A549 (cell line): ENCODE measurements around the gene LTF. TPM values are rescaled to one million over a fixed set of nuclear protein-coding genes. Genes with fewer than 3 reads are reported as not detected.

Experiments
- ATAC-seq, 2 experiments: fragments of 200-7000 bp in 1 of 2; fragments of >200 bp in 1 of 2; cut with Nextera tagmentation in 1 of 2; cut with Tn5 transposase in 1 of 2; 3 replicates each; pipeline versions ENCODE4 v1.8.0 to v1.9.1; 2018 to 2020; ENCODE audit warnings: mild to moderate bottlenecking in 1 of 2, moderate library complexity in 1 of 2
- CTCF ChIA-PET: fragments of 300-600 bp; sonication (Branson Sonifier 250); formaldehyde crosslinking; extraction: SDS; loops from one replicate; lab custom pipeline; 2021; ENCODE audit warnings: antibody characterized with exemption, inconsistent platforms; lab: Yijun Ruan, JAX
- POLR2A ChIA-PET: fragments of 350-600 bp; formaldehyde crosslinking; extraction: SDS; loops from one replicate; lab custom pipeline; 2021; ENCODE audit warnings: antibody characterized with exemption, inconsistent platforms; lab: Yijun Ruan, JAX
- DNase-seq, 2 experiments: peaks; one replicate each; pipeline versions ENCODE4 v3.0.0 to v3.0.0-alpha.2; 2011 to 2016; ENCODE audit warnings: low read depth in 1 of 2, low spot score in 1 of 2
- FAIRE-seq: peaks from 2 replicates; lab custom pipeline; 2011; peaks lifted over from hg19 to GRCh38; lab: Jason Lieb, UNC
- H3K27ac ChIP-seq, 2 experiments: fragments of >200 bp; sonication (Bioruptor Twin); formaldehyde crosslinking; 3 replicates each; pipeline ENCODE4 v1.5.1; 2016 to 2017
- H3K4me1 ChIP-seq: fragments of >200 bp; sonication (Bioruptor Twin); formaldehyde crosslinking; 3 replicates; pipeline ENCODE4 v1.6.1; 2016
- H3K4me2 ChIP-seq: fragments of >200 bp; sonication (Bioruptor Twin); formaldehyde crosslinking; 3 replicates; pipeline ENCODE4 v1.6.1; 2016
- H3K4me3 ChIP-seq: fragments of >200 bp; sonication (Bioruptor Twin); formaldehyde crosslinking; 3 replicates; pipeline ENCODE4 v1.5.1; 2016
- H3K9me3 ChIP-seq: fragments of >200 bp; sonication (Bioruptor Twin); formaldehyde crosslinking; 3 replicates; pipeline ENCODE4 v1.6.1; 2016
- CBX2 ChIP-seq: fragments of 200-600 bp; sonication (generic); IDR thresholded peaks from 2 replicates; pipeline ENCODE4 v1.6.1; 2016; ENCODE audit warnings: low read depth, mild to moderate bottlenecking, borderline replicate concordance
- CBX8 ChIP-seq: fragments of 200-600 bp; sonication (generic); IDR thresholded peaks from 2 replicates; pipeline ENCODE4 v1.6.1; 2016
- CHD2 ChIP-seq: fragments of 150-350 bp; IDR thresholded peaks from 2 replicates; pipeline ENCODE4 v1.6.1; 2014; ENCODE audit warnings: low read length; ENCODE audit not compliant: partially characterized antibody
- CHD4 ChIP-seq: fragments of 200-600 bp; sonication (generic); IDR thresholded peaks from 2 replicates; pipeline ENCODE4 v1.6.1; 2016; ENCODE audit warnings: antibody characterized with exemption, mild to moderate bottlenecking, borderline replicate concordance
- EHMT2 ChIP-seq: fragments of 200-600 bp; sonication (generic); IDR thresholded peaks from 2 replicates; pipeline ENCODE4 v1.6.1; 2016; ENCODE audit warnings: antibody characterized with exemption, low read depth, mild to moderate bottlenecking, moderate library complexity
- FOSB ChIP-seq: fragments of 250-450 bp; sonication (Bioruptor Pico); IDR thresholded peaks from 2 replicates; pipeline ENCODE4 v1.5.0; 2020; ENCODE audit warnings: mild to moderate bottlenecking, moderate library complexity
- FOSL2 ChIP-seq, 2 experiments: fragments of 450-650 bp in 1 of 2; fragments of >200 bp in 1 of 2; sonication (Bioruptor Twin) in 1 of 2; formaldehyde crosslinking; IDR thresholded peaks; 2 replicates each; pipeline versions ENCODE4 v1.5.0 to v1.6.1; 2016 to 2020; ENCODE audit warnings: mild to moderate bottlenecking in 1 of 2, moderate library complexity in 1 of 2
- FOXS1 ChIP-seq: fragments of 250-450 bp; sonication (Bioruptor Pico); IDR thresholded peaks from 2 replicates; pipeline ENCODE4 v1.5.0; 2020; ENCODE audit warnings: mild to moderate bottlenecking, moderate library complexity
- GATA3 ChIP-seq: IDR thresholded peaks from 2 replicates; pipeline ENCODE4 v1.6.1; 2012; ENCODE audit warnings: borderline replicate concordance
- HDAC2 ChIP-seq: fragments of 200-600 bp; sonication (generic); IDR thresholded peaks from 2 replicates; pipeline ENCODE4 v1.6.1; 2016
- HOXB13 ChIP-seq: fragments of 250-450 bp; sonication (Bioruptor Pico); IDR thresholded peaks from 2 replicates; pipeline ENCODE4 v1.5.0; 2020; ENCODE audit warnings: low read depth, mild to moderate bottlenecking, moderate library complexity
- JUN ChIP-seq, 2 experiments: fragments of >200 bp; sonication (Bioruptor Twin); formaldehyde crosslinking; IDR thresholded peaks; 2 replicates in 1 of 2; 3 replicates in 1 of 2; pipeline ENCODE4 v1.6.1; 2016 to 2017
- KDM1A ChIP-seq: fragments of 200-600 bp; sonication (generic); IDR thresholded peaks from 2 replicates; pipeline ENCODE4 v1.6.1; 2016; ENCODE audit warnings: low read depth, mild to moderate bottlenecking
- MAFK ChIP-seq: fragments of 450-650 bp; IDR thresholded peaks from 2 replicates; pipeline ENCODE4 v1.6.1; 2014; ENCODE audit not compliant: partially characterized antibody
- MAZ ChIP-seq: fragments of 150-350 bp; IDR thresholded peaks from 2 replicates; pipeline ENCODE4 v1.6.1; 2014; ENCODE audit warnings: antibody characterized with exemption, low read depth, low read length, borderline replicate concordance
- MYC ChIP-seq: IDR thresholded peaks from 2 replicates; pipeline ENCODE4 v1.6.1; 2012; ENCODE audit warnings: mild to moderate bottlenecking, inconsistent platforms, low read length, improper control_type of control experiment, borderline replicate concordance
- NFE2L2 ChIP-seq: fragments of 150-350 bp; conservative IDR thresholded peaks from 2 replicates; pipeline ENCODE4 v1.6.1; 2014; ENCODE audit warnings: low read length
- NR3C1 ChIP-seq: fragments of >200 bp; sonication (Bioruptor Twin); formaldehyde crosslinking; IDR thresholded peaks from 3 replicates; pipeline ENCODE4 v1.6.1; 2017
- PHF8 ChIP-seq: fragments of 200-600 bp; sonication (generic); IDR thresholded peaks from 2 replicates; pipeline ENCODE4 v1.6.1; 2016; ENCODE audit warnings: low read depth, mild to moderate bottlenecking, antibody characterized with exemption, moderate library complexity, borderline replicate concordance
- POLR2A ChIP-seq: IDR thresholded peaks from 2 replicates; pipeline ENCODE4 v1.6.1; 2012; ENCODE audit warnings: mild to moderate bottlenecking, low read length
- RAD21 ChIP-seq, 2 experiments: fragments of >200 bp in 1 of 2; sonication (Bioruptor Twin) in 1 of 2; formaldehyde crosslinking in 1 of 2; IDR thresholded peaks in 1 of 2; conservative IDR thresholded peaks in 1 of 2; 2 replicates in 1 of 2; 3 replicates in 1 of 2; pipeline ENCODE4 v1.6.1; 2012 to 2018; ENCODE audit warnings: inconsistent platforms in 1 of 2
- RARB ChIP-seq: fragments of 250-450 bp; sonication (Bioruptor Pico); IDR thresholded peaks from 2 replicates; pipeline ENCODE4 v1.8.0; 2021; ENCODE audit warnings: mild to moderate bottlenecking, moderate library complexity
- RCOR1 ChIP-seq: fragments of 150-350 bp; IDR thresholded peaks from 2 replicates; pipeline ENCODE4 v1.6.1; 2014; ENCODE audit warnings: antibody characterized with exemption, low read length, low read depth
- RFX5 ChIP-seq: fragments of 450-650 bp; IDR thresholded peaks from 2 replicates; pipeline ENCODE4 v1.7.1; 2014; ENCODE audit warnings: antibody characterized with exemption, mild to moderate bottlenecking, moderate library complexity
- SMC3 ChIP-seq: fragments of >200 bp; sonication (Bioruptor Twin); formaldehyde crosslinking; IDR thresholded peaks from 3 replicates; pipeline ENCODE4 v1.6.1; 2018; ENCODE audit warnings: inconsistent platforms
- SREBF2 ChIP-seq: fragments of 450-650 bp; IDR thresholded peaks from 2 replicates; pipeline ENCODE4 v1.6.1; 2014; ENCODE audit warnings: mild to moderate bottlenecking, moderate library complexity
- TFCP2L1 ChIP-seq: fragments of 250-450 bp; sonication (Bioruptor Pico); IDR thresholded peaks from 2 replicates; pipeline ENCODE4 v1.5.0; 2021; ENCODE audit warnings: mild to moderate bottlenecking
- ZSCAN20 ChIP-seq: fragments of 250-450 bp; sonication (Bioruptor Pico); IDR thresholded peaks from 2 replicates; pipeline ENCODE4 v1.8.0; 2022; ENCODE audit warnings: mild to moderate bottlenecking, moderate library complexity
- WGBS: methylation state at CpG from one replicate; pipeline ENCODE4 v1.1.6; 2017; ENCODE audit errors: missing lambda C conversion rate; 5-methylcytosine and 5-hydroxymethylcytosine counted together
- polyA plus RNA-seq, 4 experiments: library from polyadenylated mRNA; depleted of rRNA in 3 of 4; stranded (reverse); fragments of >200 nt; fragmentation: RNase III in 1 of 4; extraction: RNeasy Plus Mini Kit Qiagen cat#74134 plus additional on column Dnase treatment in 1 of 4; gene quantifications; 2 replicates in 3 of 4; 3 replicates in 1 of 4; pipeline ENCODE4 v1.2.3, GENCODE V29; 2011 to 2017
- TF ChIP-seq, protein P1 (sequence below): IDR thresholded peaks from 2 replicates; pipeline ENCODE4 v1.6.1; 2012
- TF ChIP-seq, protein P2 (sequence below): fragments of >200 bp; sonication (Bioruptor Twin); formaldehyde crosslinking; IDR thresholded peaks from 3 replicates; pipeline ENCODE4 v1.5.1; 2016
- TF ChIP-seq, protein P3 (sequence below): fragments of 250-450 bp; sonication (Bioruptor Pico); IDR thresholded peaks from 2 replicates; pipeline ENCODE4 v1.5.0; 2021; ENCODE audit warnings: mild to moderate bottlenecking, moderate library complexity, borderline replicate concordance

Gene LTF
- polyA plus RNA-seq, 2 of the 4 experiments (the other 2 are of a cell fraction): not detected

DNA sequence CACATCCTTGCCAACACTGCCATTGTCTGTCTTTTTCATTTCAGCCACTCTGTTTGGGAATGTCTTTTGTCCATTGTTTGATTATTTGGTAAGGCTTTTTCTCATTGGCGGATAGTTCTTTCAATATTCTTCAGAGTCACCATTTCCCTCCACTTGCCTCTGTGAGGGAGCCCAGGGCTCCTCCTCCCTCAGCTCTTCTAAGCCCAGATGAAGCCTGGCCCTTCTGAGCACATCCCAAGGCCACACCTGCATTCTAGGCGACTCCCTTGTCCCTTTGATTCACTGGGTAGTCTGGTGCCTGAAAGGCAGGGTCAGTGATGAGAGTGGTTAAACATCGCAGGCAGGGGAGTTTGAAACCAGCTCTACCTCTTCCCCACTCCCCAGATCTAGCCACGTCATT lies 12.4 kb upstream of the LTF start:
- Histone ChIP-seq H3K27ac (no peak overlapping the region), H3K4me2 (no peak overlapping the region), H3K9me3 (0 out of 3 replicates have a peak, but pooled peaks cover 3% of the 10 kb centered on the region), H3K4me1 (no peaks in the 10 kb centered on the region), H3K4me3 (no peak overlapping the region)
- WGBS: 24% methylated on average over 4 of the region's 4 CpGs
- FAIRE-seq (no peak), ATAC-seq (no peak), DNase-seq (no peak)
- TF ChIP-seq CHD4 (no peak), CBX8 (no peak), CHD2 (no peak), HOXB13 (no peak), MAZ (no peak), RFX5 (no peak), FOSB (CRISPR knock-in tag) (no peak), NR3C1 (no peak), MAFK (no peak), SMC3 (no peak), SREBF2 (no peak), ZSCAN20 (CRISPR knock-in tag) (no peak), GATA3 (no peak), RCOR1 (no peak)
- TF ChIP-seq, protein P1, sequence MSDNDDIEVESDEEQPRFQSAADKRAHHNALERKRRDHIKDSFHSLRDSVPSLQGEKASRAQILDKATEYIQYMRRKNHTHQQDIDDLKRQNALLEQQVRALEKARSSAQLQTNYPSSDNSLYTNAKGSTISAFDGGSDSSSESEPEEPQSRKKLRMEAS: no peak
- ChIA-PET CTCF (interaction anchor here (0.7 to 2.0 kb wide), 2 partner anchors 11 to 12 kb away, joined by 3 to 6 read pairs; no protein-coding TSS in a partner anchor), POLR2A (no interaction called here)

DNA sequence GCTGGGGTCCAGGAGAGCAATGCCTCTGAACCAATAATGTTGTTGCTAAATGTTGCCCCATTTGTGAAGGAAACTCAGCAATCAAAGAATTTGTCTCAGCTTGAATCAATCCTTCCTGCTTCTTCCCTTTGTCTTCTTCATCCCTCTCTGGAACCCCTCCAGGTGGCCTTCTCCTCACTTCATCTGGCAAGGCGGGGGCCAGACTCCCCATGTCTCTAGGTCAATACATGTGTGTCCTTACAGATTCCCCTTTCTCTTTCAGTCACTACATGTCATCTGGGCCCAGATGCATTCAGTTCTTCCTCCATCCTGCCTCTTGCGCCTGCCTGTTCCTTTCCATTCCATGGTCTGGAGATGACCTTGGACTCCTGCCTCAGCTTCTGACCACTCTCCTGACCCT lies 8.0 kb upstream of the LTF start:
- ATAC-seq (no peak), FAIRE-seq (no peak), DNase-seq (no peak)
- CTCF ChIA-PET: interaction anchor here (0.6 to 2.0 kb wide), 3 partner anchors 16 to 85 kb away, joined by 5 to 9 read pairs (median 6); no protein-coding TSS in a partner anchor
- 6% methylated on average over 2 of the region's 2 CpGs for WGBS
- Histone ChIP-seq H3K9me3 (0 out of 3 replicates have a peak, but pooled peaks cover 3% of the 10 kb centered on the region), H3K27ac (no peak overlapping the region), H3K4me2 (no peak overlapping the region), H3K4me1 (no peaks in the 10 kb centered on the region), H3K4me3 (no peak overlapping the region)
- TF ChIP-seq TFCP2L1 (CRISPR knock-in tag): no peak
- TF ChIP-seq NFE2L2: no peak
- no peak for TF ChIP-seq FOSL2 (IDR thresholded peaks at IDR 0.05)
- no peak for TF ChIP-seq FOSL2 (CRISPR knock-in tag; IDR thresholded peaks at IDR 0.05)
- no peak for TF ChIP-seq POLR2A
- TF ChIP-seq CHD4: no peak
- TF ChIP-seq CBX2: no peak
- TF ChIP-seq HOXB13: no peak
- no peak for TF ChIP-seq PHF8
- no peak for TF ChIP-seq JUN (IDR thresholded peaks at IDR 0.05)
- TF ChIP-seq RAD21 (conservative IDR thresholded peaks at IDR 0.05 in 1 of 2, IDR thresholded peaks at IDR 0.05 in 1 of 2): no peak
- POLR2A ChIA-PET: no interaction called here

DNA sequence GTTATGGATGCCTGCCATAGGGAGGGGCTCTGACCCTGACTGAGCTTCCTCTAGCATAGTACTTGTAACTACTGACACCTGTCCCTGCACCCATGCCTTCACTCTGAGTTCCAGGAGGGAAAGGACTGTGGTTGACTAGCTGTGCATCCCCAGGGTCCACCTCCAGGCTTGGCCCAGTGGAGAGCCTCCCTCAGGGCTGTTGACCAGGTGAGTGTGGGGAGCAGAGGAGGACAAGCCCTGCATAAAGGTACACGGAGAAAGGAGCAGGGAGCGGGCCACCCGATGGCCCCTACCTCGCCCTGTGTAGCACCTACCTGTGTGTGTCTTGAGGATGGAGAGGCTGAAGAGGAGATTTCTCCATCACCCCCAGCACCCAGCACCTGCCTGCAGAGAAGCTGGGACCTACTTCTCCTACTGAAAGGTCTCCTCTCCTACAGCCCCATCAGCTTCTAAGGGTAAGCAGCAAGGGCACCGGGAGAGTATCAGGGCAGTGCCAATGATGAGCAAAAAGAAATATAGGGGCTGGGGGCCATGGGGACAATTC lies 6.7 kb upstream of the LTF start:
- Histone ChIP-seq H3K9me3 (0 out of 3 replicates have a peak, but pooled peaks cover 3% of the 10 kb centered on the region), H3K4me1 (no peaks in the 10 kb centered on the region)
- no peak for ATAC-seq
- POLR2A ChIA-PET: no interaction called here
- TF ChIP-seq ZSCAN20 (CRISPR knock-in tag) (no peak), RAD21 (conservative IDR thresholded peaks at IDR 0.05 in 1 of 2, IDR thresholded peaks at IDR 0.05 in 1 of 2) (no peak), GATA3 (no peak), KDM1A (no peak), MYC (no peak), POLR2A (no peak), HDAC2 (no peak), RFX5 (no peak), RCOR1 (no peak), FOXS1 (CRISPR knock-in tag) (no peak), RARB (CRISPR knock-in tag) (no peak), EHMT2 (no peak), CBX8 (no peak)
- TF ChIP-seq, protein P2, sequence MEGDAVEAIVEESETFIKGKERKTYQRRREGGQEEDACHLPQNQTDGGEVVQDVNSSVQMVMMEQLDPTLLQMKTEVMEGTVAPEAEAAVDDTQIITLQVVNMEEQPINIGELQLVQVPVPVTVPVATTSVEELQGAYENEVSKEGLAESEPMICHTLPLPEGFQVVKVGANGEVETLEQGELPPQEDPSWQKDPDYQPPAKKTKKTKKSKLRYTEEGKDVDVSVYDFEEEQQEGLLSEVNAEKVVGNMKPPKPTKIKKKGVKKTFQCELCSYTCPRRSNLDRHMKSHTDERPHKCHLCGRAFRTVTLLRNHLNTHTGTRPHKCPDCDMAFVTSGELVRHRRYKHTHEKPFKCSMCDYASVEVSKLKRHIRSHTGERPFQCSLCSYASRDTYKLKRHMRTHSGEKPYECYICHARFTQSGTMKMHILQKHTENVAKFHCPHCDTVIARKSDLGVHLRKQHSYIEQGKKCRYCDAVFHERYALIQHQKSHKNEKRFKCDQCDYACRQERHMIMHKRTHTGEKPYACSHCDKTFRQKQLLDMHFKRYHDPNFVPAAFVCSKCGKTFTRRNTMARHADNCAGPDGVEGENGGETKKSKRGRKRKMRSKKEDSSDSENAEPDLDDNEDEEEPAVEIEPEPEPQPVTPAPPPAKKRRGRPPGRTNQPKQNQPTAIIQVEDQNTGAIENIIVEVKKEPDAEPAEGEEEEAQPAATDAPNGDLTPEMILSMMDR: no peak
- TF ChIP-seq, protein P3, sequence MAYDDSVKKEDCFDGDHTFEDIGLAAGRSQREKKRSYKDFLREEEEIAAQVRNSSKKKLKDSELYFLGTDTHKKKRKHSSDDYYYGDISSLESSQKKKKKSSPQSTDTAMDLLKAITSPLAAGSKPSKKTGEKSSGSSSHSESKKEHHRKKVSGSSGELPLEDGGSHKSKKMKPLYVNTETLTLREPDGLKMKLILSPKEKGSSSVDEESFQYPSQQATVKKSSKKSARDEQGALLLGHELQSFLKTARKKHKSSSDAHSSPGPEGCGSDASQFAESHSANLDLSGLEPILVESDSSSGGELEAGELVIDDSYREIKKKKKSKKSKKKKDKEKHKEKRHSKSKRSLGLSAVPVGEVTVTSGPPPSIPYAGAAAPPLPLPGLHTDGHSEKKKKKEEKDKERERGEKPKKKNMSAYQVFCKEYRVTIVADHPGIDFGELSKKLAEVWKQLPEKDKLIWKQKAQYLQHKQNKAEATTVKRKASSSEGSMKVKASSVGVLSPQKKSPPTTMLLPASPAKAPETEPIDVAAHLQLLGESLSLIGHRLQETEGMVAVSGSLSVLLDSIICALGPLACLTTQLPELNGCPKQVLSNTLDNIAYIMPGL (CRISPR knock-in tag): no peak
- TF ChIP-seq, all 56 proteins: peak for 0
- 33% methylated on average over 5 of the region's 5 CpGs for WGBS
- H3K4me2 ChIP-seq: no peak overlapping the region
- DNase-seq (no peak), FAIRE-seq (no peak)
- CTCF ChIA-PET: interaction anchor here (0.8 to 2.5 kb wide), 4 partner anchors 18 to 115 kb away, joined by 3 to 10 read pairs (median 8); no protein-coding TSS in a partner anchor
- H3K27ac ChIP-seq: no peak overlapping the region
- no peak overlapping the region for H3K4me3 ChIP-seq
